Measurements from ENCODE around the gene RBM33.
"Not testable (repeated sequence)": the region's sequence is repeated elsewhere in the genome, so short reads cannot be mapped to it uniquely, and the experiment has no call there.

Gene RBM33

DNA sequence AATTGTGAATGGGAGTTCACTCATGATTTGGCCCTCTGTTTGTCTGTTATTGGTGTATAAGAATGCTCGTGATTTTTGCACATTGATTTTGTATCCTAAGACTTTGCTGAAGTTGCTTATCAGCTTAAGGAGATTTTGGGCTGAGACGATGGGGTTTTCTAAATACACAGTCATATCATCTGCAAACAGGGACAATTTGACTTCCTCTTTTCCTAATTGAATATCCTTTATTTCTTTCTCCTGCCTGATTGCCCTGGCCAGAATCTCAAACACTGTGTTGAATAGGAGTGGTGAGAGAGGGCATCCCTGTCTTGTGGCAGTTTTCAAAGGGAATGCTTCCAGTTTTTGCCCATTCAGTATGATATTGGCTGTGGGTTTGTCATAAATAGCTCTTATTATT is 43.8 kb downstream of the RBM33 start:
- DNase-seq (ENCODE audit: low read depth in 3 of 3): not testable (repeated sequence)

- DNase-seq (ENCODE audit: low read depth in 3 of 3): not testable (repeated sequence)
Measured at GRCh38 chr7:155690655-155691054, 46.2 kb downstream of the RBM33 start.

DNA sequence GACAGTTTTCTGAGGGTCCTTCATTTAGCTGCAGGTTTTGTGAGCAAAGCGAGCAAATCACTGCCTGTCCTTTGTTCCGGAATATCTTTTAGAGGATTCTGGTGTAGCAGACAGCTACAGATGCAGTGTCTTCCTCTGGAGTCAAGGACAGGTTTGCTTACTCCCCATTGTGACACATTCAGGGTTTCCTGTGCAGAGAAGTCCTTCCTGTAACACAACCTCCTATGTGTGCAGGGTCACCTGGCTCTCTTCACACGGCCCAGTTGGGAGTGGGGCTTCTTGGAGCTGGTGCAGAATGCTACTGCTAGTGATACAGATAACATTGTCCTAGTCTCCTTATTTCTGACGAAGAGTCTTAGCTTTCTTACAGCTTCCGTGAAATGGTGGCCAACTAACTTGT is 47.9 kb downstream of the RBM33 start:
- no peak for DNase-seq (ENCODE audit: low read depth in 3 of 3)

DNA sequence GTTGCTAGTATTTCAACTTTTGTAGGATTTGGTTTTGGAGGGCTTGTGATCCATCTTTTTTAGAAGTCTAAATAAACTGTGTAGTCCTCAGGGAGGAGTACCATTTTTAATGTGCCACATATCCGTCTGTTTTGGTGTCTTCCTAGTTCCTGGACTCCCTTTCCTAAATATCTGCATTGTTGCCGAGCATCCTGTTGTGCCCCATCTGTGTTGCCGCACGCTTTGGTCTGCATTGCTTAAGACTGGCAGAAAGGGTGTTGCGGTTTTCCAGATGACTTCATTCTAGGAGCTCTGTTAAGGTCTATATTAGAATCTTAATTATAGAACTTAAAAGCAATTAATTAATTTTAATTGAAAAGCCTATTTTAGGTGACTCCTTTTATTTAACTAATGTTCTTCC is 49.4 kb downstream of the RBM33 start:
- DNase-seq (ENCODE audit: low read depth in 3 of 3): no peak

DNA sequence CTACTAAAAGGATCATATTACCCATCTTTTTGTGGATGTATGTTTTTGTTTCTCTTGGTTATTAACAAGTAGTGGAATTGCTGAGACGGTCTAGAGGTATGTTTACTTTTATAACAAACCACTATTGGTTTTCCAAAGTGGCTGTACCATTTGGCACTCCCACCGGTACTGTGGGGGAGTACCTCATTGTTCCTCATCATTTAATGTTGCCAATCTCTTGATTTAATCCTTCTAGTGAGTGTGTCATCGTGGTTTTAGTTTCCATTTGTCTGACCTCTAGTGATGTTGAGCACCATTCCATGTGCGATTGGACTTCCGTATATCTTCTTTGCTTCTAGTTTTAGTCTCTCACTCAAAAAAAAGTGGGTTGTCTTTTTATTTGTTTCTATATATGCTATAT is 50.4 kb downstream of the RBM33 start:
- DNase-seq (ENCODE audit: low read depth in 3 of 3): no peak

GRCh38 chr7:155696747-155697146 is 52.3 kb downstream of the RBM33 start:
- DNase-seq (ENCODE audit: low read depth in 3 of 3): no peak

GRCh38 chr7:155698633-155699032 is 54.2 kb downstream of the RBM33 start:
- DNase-seq (ENCODE audit: low read depth in 3 of 3): no peak

- DNase-seq (ENCODE audit: low read depth in 3 of 3): no peak
Measured at GRCh38 chr7:155699180-155699579, 54.7 kb downstream of the RBM33 start.

- DNase-seq (ENCODE audit: low read depth in 3 of 3): no peak
Measured at GRCh38 chr7:155700847-155701246, 56.4 kb downstream of the RBM33 start.

DNA sequence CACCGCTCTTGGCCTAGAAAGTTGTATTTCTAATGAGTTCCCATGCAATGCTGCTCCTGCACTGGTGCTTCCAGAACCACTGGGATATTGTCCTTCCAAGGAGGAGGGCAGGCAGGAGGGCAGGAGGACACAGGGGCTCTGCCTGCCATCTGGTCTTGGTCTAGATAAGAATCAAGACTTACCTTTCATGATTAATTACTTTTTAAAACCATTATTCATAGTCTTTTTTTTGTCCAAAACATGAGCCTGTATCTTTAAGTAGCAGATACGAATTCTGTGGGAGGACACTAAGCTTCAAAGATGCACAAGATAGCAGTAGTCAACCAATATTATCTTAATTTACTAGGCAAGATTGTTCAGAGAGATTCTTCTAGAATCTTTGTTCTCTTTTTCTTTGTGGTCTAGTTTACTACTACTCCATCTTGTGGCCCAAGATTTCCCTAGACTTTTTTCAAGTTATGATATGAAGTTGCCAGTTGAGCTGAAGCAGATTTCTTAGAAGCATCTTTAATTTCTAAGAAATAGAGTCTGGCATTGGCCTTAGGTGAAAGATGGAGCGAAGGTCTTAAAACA is 57.6 kb downstream of the RBM33 start:
- no peak for DNase-seq (ENCODE audit: low read depth in 3 of 3)

DNA sequence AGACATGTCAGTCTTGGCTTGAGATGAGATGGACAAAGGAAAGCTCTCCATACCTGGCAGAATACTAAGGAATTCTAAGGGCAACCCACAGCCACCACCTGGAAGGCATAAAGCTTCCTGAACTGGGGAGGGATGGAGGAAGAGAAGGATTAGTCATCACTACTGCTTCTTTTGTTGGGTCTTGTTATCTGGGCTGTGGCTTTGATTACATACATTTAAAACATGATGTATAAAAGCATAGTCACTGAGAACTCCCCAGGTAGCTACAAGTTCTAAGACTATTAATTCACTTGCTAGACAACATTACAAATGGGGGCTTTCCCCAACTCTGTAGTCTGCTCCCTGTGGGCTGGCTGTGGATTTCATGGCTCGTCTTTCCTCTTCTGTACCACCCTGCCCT is 58.2 kb downstream of the RBM33 start:
- DNase-seq (ENCODE audit: low read depth in 3 of 3): no peak

- DNase-seq (ENCODE audit: low read depth in 3 of 3): no peak
Measured at GRCh38 chr7:155705623-155706360, 61.3 kb downstream of the RBM33 start.

GRCh38 chr7:155706376-155706775 is 61.9 kb downstream of the RBM33 start:
- DNase-seq (ENCODE audit: low read depth in 3 of 3): no peak

GRCh38 chr7:155709453-155709852 is 65.0 kb downstream of the RBM33 start:
- DNase-seq (ENCODE audit: low read depth in 3 of 3): no peak

GRCh38 chr7:155710031-155710430 is 65.6 kb downstream of the RBM33 start:
- no peak for DNase-seq (ENCODE audit: low read depth in 3 of 3)

DNA sequence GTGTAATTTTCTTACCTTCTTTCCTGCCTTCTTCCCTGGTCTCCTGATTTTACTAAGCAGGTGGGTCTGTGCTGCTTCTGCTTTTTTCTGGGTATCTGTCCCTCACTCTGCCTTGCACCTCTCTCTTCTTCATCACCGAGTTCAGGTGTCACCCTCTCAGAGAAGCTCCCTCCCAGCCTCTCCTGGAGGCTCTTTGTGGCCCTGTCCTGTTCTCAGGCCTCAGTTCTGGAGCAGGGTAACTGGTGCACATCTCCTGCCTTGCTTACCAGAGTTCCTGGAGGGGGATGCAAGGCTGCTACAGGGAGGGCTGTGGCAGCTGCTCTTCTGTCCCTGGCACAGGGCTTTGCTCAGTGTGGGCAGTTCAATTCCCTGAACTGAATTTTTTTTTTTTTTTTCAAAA is 66.1 kb downstream of the RBM33 start:
- DNase-seq (ENCODE audit: low read depth in 3 of 3): no peak

DNA sequence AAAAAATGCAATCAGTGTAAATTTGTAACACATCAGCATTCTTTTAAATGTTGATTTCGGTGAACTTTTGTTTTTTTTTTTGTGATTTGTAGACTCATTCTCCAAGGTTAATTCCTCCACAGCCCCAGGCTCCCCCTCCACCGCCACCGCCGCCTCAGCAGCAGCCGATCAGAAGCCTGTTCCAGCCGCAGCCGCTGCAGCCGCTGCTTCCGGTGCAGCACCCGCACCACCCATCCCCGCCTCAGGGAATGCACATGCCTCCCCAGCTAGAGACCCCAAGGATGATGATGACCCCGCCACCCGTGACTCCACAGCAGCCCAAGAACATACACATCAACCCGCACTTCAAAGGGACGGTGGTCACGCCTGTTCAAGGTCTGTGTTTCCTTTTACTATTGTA is 66.6 kb downstream of the RBM33 start:
- DNase-seq (ENCODE audit: low read depth in 3 of 3): no peak

- no peak for DNase-seq (ENCODE audit: low read depth in 3 of 3)
Measured at GRCh38 chr7:155713384-155713783, 68.9 kb downstream of the RBM33 start.

DNA sequence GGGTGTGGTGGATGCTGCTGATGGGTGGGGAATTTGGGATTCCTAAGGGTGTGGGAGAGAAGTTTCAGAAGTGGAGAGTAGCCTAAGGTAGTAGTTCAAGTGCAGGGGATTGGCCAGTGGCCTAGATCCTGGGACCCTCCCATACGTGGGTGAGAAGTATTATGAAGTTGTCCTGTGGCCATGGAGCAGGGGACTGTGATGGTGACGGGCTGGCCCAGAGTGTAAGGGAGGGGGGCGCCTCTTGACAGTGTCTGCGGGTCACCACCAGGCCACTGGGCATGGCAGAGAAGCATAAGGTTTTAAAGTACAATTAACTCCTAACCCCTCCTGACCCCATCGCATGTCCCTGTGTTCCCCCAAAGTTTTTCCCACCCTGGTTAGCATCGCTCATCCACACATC is 70.2 kb downstream of the RBM33 start:
- no peak for DNase-seq (ENCODE audit: low read depth in 3 of 3)

DNA sequence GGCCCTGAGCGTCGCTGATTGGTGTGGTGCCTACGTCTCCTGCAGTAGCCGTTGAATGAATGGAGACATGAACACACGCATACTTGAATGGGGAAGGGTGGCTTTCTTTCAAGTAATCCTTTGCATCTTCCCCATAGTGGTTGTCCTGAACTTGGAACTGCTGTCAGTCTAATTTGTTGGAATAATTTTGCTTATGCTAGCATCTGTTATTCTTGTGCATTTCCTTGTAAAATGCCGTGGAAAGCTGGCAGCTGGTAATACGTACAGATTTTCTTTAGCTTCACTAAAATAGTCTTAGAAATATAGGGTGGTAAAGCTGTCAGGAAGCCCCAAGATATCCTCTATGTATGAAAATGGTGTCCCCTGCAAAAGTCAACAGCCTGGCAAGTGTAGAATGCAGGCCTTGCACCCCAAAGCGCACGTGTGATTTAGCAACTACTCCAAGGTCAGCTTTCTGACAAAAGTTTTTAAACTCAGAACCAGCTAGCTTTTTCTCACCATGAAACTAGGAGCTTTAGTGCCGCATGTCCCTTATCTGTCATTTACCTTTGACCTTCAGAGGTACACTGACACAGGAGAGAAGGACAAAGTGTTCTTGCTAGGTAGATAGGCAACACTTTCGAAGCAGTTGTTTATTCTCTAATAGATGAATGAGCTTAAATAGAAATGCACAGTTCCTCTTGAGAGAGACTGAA is 70.8 kb downstream of the RBM33 start:
- DNase-seq (ENCODE audit: low read depth in 3 of 3): no peak

GRCh38 chr7:155717010-155717744 is 72.7 kb downstream of the RBM33 start:
- no peak for DNase-seq (ENCODE audit: low read depth in 3 of 3)

- no peak for DNase-seq (ENCODE audit: low read depth in 3 of 3)
Measured at GRCh38 chr7:155721056-155721455, 76.6 kb downstream of the RBM33 start.

GRCh38 chr7:155722118-155722517 is 77.7 kb downstream of the RBM33 start:
- no peak for DNase-seq (ENCODE audit: low read depth in 3 of 3)

All from stimulated activated CD4-positive, alpha-beta T cell treated with anti-CD3 and anti-CD28 coated beads, TNF-alpha, amount 100 ng/mL, for 24 hours (primary cell).